Progenitor cell of endocrine pancreas (in vitro differentiated cells): ENCODE measurements around the gene MAD1L1. TPM values are rescaled to one million over a fixed set of nuclear protein-coding genes. Genes with fewer than 3 reads are reported as not detected.
"Not testable (repeated sequence)": the region's sequence is repeated elsewhere in the genome, so short reads cannot be mapped to it uniquely, and the experiment has no call there.

Source experiments
- DNase-seq: peaks from one replicate; pipeline ENCODE4 v3.0.0; 2021; ENCODE audit warnings: low spot score; ENCODE audit not compliant: unreplicated experiment
- H3K27ac Mint-ChIP-seq: 2 replicates; pipeline ENCODE4 v1.8.0; 2021; ENCODE audit warnings: mild to moderate bottlenecking, moderate library complexity, mixed read lengths
- H3K27me3 Mint-ChIP-seq: 2 replicates; pipeline ENCODE4 v1.8.0; 2021; ENCODE audit warnings: mixed read lengths
- H3K36me3 Mint-ChIP-seq: 2 replicates; pipeline ENCODE4 v1.8.0; 2022; ENCODE audit warnings: mixed read lengths; ENCODE audit not compliant: insufficient read depth
- H3K4me1 Mint-ChIP-seq: 2 replicates; pipeline ENCODE4 v1.8.0; 2021; ENCODE audit warnings: low read depth, mixed read lengths
- H3K4me3 Mint-ChIP-seq: 2 replicates; pipeline ENCODE4 v1.8.0; 2021; ENCODE audit warnings: low read depth, mild to moderate bottlenecking, moderate library complexity, mixed read lengths
- H3K9me3 Mint-ChIP-seq: 2 replicates; pipeline ENCODE4 v1.8.0; 2021; ENCODE audit warnings: low read depth, mixed read lengths
- total RNA-seq: library from RNA; stranded (reverse); gene quantifications from 2 replicates; pipeline ENCODE4 v1.2.1, GENCODE V29; 2021
- TF ChIP-seq, protein P1 (sequence below): fragments of 200-600 bp; sonication (generic); IDR thresholded peaks from one replicate; pipeline ENCODE4 v1.5.0; 2021; ENCODE audit warnings: antibody characterized with exemption, mild to moderate bottlenecking; ENCODE audit not compliant: unreplicated experiment

The MAD1L1 gene
- total RNA-seq, 1 donor from 2014 or later: 49.8 TPM

DNA sequence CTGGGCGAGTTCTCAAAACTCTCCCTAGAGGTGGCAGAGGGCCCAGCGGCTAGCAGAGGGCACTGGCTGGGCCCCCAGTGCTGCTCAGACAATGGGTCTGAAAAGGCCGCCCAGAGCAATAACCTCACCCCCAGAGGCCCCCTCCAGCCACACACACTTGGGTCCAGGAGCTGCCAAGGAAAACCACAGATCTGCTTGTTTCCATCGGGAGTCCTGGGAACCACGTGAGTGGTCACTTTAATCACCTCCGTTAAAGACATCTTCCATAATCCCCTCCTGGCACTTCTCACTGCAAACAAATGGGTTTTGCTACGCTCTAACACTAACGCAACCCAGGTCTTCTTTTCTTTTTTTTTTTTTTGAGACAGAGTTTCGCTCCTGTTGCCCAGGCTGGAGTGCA, 39.3 kb upstream of the MAD1L1 start:
- no peak overlapping the region for H3K4me3 Mint-ChIP-seq
- H3K27me3 Mint-ChIP-seq: peaks cover 3% of the 10 kb centered on the region
- peaks cover 8% of the 10 kb centered on the region for H3K36me3 Mint-ChIP-seq
- peaks cover 6% of the 10 kb centered on the region for H3K4me1 Mint-ChIP-seq
- TF ChIP-seq, protein P1, sequence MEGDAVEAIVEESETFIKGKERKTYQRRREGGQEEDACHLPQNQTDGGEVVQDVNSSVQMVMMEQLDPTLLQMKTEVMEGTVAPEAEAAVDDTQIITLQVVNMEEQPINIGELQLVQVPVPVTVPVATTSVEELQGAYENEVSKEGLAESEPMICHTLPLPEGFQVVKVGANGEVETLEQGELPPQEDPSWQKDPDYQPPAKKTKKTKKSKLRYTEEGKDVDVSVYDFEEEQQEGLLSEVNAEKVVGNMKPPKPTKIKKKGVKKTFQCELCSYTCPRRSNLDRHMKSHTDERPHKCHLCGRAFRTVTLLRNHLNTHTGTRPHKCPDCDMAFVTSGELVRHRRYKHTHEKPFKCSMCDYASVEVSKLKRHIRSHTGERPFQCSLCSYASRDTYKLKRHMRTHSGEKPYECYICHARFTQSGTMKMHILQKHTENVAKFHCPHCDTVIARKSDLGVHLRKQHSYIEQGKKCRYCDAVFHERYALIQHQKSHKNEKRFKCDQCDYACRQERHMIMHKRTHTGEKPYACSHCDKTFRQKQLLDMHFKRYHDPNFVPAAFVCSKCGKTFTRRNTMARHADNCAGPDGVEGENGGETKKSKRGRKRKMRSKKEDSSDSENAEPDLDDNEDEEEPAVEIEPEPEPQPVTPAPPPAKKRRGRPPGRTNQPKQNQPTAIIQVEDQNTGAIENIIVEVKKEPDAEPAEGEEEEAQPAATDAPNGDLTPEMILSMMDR: no peak
- no peak overlapping the region for H3K27ac Mint-ChIP-seq
- no peaks in the 10 kb centered on the region for H3K9me3 Mint-ChIP-seq
- no peak for DNase-seq

DNA sequence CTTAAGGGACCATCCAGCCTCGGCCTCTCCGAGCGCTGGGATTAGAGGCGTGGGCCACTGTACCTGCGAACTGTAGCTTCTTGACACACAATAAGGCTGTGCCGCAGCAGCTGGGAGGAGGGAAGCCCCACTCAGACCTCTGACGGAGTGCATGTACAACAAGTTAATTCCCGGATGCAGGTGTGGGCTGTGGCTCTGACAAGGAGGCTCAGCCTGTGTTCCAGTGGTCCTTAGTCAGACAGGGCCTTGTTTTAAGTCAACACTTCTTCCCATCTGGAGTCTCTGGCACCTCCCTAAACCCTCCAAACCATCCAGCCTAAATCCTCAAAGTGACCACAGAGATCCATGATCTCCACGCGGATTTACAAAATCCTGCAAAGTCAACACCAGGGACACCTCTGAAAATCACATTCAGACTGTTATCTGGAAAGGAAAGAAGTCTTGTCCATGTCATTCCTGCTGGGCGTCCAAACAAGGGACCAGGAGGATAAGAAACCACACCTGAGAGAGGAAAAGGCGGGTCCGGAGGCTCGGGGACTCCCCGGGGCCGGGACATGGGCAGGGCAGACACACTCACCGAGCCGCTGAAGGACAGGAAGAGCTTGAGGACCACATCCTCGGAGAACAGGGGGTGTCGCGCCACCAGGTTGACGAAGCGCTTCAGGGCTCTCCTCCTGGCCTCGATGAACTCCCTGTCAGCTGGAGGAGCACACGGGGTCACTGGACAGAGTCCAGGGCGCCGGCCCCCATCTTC, 38.7 kb upstream of the MAD1L1 start:
- DNase-seq: no peak
- no peak overlapping the region for H3K27ac Mint-ChIP-seq

DNA sequence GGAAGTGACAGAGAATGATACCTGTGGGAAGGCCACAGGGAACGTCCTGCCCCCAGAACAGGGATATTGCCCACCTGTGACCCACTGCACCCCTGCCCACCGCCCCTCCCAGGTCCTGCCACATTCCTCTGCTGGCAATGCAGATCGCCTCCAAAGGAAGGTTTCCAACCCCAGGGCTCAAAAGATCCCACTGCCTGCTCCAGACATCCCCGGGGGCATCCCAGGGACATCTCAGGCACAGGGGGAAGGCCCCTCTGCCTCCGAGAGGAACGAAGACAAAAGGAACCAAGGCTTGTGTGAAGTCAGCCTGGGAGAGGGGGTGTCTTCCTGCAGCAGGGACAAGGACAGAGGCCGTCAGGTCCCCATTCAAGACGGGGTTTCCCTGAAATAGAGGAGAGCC, 37.8 kb upstream of the MAD1L1 start:
- Mint-ChIP-seq H3K27me3 (peaks cover 3% of the 10 kb centered on the region), H3K36me3 (peaks cover 11% of the 10 kb centered on the region), H3K4me3 (no peak overlapping the region), H3K4me1 (peaks cover 6% of the 10 kb centered on the region), H3K9me3 (no peaks in the 10 kb centered on the region), H3K27ac (no peak overlapping the region)
- TF ChIP-seq, protein P1: no peak
- DNase-seq: no peak

More for the DNA sequence above, 38.7 kb upstream of the MAD1L1 start:
- peaks cover 6% of the 10 kb centered on the region for H3K4me1 Mint-ChIP-seq
- TF ChIP-seq, protein P1: no peak
- no peaks in the 10 kb centered on the region for H3K9me3 Mint-ChIP-seq
- H3K4me3 Mint-ChIP-seq: no peak overlapping the region
- peaks cover 3% of the 10 kb centered on the region for H3K27me3 Mint-ChIP-seq
- peaks cover 10% of the 10 kb centered on the region for H3K36me3 Mint-ChIP-seq

DNA sequence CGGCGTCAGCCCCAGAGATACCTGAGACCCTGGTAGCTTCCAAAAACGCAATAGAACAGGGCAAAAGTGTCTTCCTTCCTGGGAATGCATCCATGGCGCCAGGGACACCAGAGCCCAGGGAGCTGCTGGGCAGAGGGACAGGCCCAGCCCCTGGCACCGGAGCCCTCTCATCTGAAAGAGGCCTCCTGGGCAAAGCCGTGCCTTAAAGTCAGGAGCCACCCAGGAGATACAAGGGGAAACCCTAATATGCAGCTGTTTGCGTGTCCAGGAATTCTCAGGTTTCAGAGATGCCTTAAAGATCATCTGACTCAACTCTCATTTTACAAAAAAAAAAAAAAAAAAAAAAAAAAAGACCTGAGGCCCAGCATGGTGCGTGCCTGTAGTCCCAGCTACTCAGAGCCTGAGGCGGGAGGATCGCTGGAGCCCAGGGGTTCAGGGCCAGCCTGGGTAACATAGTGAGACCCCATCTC, 37.3 kb upstream of the MAD1L1 start:
- H3K9me3 Mint-ChIP-seq: no peaks in the 10 kb centered on the region
- no peak for DNase-seq
- H3K4me3 Mint-ChIP-seq: no peak overlapping the region
- H3K27ac Mint-ChIP-seq: no peak overlapping the region
- TF ChIP-seq, protein P1: no peak
- H3K4me1 Mint-ChIP-seq: peaks cover 6% of the 10 kb centered on the region
- peaks cover 3% of the 10 kb centered on the region for H3K27me3 Mint-ChIP-seq
- peaks cover 13% of the 10 kb centered on the region for H3K36me3 Mint-ChIP-seq

DNA sequence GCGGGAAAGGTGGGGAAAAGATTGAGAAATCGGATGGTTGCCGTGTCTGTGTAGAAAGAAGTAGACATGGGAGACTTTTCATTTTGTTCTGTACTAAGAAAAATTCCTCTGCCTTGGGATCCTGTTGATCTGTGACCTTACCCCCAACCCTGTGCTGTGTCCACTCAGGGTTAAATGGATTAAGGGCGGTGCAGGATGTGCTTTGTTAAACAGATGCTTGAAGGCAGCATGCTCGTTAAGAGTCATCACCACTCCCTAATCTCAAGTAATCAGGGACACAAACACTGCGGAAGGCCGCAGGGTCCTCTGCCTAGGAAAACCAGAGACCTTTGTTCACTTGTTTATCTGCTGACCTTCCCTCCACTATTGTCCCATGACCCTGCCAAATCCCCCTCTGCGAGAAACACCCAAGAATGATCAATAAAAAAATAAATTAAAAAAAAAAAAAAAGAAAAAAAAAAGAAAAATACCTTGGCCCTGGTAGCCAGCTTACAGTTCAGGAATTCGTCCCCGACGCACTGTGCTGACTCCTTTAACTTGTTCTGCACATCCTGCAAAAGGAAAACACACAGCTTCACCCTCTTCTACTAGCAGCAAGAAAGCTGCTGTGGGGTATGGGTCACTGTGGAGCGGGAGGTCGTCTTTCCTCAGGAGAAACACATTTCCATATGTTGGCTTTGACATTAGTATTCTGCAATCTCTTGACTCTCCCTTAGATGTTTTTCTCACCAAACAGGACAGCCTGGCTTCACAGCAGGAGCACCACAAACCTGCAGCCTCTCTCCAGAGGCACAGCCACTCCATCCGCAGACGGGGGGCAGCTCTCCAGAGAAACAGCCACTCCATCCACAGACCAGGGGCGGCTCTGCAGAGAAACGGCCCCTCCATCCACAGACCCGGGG, 36.6 kb upstream of the MAD1L1 start:
- Mint-ChIP-seq H3K27ac (peak overlapping the region; percentile 93), H3K4me3 (peak overlapping the region; percentile 35), H3K36me3 (peaks cover 15% of the 10 kb centered on the region)
- H3K27me3 Mint-ChIP-seq, H3K4me1 Mint-ChIP-seq, DNase-seq, H3K9me3 Mint-ChIP-seq: not testable (repeated sequence)
